ENCODE measurements around the gene MGAT5B. TPM values are rescaled to one million over a fixed set of nuclear protein-coding genes. Genes with fewer than 3 reads are reported as not detected.

MGAT5B gene
- total RNA-seq, 4 donors from 2014 or later, result 0.12 to 0.63 TPM; not detected in 2

DNA sequence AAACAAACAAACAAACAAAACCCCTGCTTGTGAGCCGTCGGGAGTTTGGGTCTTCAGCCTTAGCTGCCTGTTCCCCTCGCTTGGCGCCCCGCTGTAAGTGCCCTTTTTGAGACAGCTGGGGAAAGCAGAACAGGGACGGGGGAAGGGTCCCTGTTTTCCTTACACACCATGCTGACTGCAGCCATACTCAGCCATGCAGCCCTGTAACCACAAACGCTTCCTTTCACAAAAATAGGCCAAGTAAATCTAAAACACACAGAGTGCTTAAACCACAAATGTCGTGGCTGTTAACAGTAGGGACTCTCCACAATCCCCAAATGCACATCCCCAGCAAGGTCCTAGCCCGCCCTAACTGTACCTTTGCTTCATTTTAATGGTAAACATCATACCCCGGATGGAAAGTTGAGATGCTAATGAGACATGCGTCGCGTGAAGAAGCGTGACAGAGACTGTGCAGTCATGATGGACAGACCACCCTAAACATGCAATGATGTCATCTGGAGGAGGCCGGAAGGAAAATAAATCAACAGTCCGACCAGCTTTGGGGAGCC is 129.9 kb downstream of the MGAT5B start:
- TF ChIP-seq, protein P1, sequence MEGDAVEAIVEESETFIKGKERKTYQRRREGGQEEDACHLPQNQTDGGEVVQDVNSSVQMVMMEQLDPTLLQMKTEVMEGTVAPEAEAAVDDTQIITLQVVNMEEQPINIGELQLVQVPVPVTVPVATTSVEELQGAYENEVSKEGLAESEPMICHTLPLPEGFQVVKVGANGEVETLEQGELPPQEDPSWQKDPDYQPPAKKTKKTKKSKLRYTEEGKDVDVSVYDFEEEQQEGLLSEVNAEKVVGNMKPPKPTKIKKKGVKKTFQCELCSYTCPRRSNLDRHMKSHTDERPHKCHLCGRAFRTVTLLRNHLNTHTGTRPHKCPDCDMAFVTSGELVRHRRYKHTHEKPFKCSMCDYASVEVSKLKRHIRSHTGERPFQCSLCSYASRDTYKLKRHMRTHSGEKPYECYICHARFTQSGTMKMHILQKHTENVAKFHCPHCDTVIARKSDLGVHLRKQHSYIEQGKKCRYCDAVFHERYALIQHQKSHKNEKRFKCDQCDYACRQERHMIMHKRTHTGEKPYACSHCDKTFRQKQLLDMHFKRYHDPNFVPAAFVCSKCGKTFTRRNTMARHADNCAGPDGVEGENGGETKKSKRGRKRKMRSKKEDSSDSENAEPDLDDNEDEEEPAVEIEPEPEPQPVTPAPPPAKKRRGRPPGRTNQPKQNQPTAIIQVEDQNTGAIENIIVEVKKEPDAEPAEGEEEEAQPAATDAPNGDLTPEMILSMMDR (IDR thresholded peaks at IDR 0.05), result no peak
- ATAC-seq (ENCODE audit: low FRiP score) (no peak), DNase-seq (ENCODE audit: low spot score) (no peak)

DNA sequence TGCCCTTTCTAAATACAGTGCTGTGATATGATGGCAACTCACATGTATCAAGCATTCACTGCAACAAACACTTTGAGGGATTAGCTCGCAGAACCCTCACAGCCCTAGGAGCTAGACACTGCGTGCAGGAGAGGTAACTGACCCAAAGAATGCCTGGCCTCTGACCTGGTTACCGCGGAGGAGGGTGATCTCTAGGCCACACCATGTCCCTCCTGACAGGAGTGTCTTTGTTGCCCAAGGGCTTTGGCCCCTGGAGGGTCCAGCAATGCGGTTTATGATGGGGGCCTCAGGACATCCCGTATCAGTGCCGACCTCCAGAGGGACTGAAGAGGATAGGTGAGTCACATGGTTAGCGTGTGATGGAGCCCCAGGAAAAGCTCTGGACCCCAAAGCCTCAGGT is 130.6 kb downstream of the MGAT5B start:
- DNase-seq (ENCODE audit: low spot score) (no peak), ATAC-seq (ENCODE audit: low FRiP score) (no peak)
- TF ChIP-seq, protein P1 (IDR thresholded peaks at IDR 0.05), result no peak

Other genes starting within 250 kb of the MGAT5B start
- gene ST6GALNAC1, start 224.6 kb upstream of the MGAT5B start, total RNA-seq, result 1 to 10 TPM in 3 of 4 donors, under 1 TPM in 1; 0.46 to 4.6 (median 1.9) TPM
- gene MXRA7, start 157.4 kb upstream of the MGAT5B start, total RNA-seq, result 100 to 1,000 TPM; 150 to 231 (median 194) TPM
- 10 to 100 TPM; 17.7 to 40.4 (median 30.4) TPM for gene JMJD6, start 141.8 kb upstream of the MGAT5B start, total RNA-seq
- gene METTL23, start 141.6 kb upstream of the MGAT5B start, total RNA-seq, result 10 to 100 TPM; 13.6 to 30.2 (median 26.9) TPM
- 100 to 1,000 TPM; 208 to 463 (median 244) TPM for gene SRSF2, start 131.1 kb upstream of the MGAT5B start, total RNA-seq
- gene MFSD11, start 130.3 kb upstream of the MGAT5B start, total RNA-seq, result 10 to 100 TPM; 17.9 to 38.9 (median 26.3) TPM

Data from omental fat pad (tissue), 4 donors.